HepG2 (cell line): ENCODE measurements around the gene DGAT2. TPM values are rescaled to one million over a fixed set of nuclear protein-coding genes. Genes with fewer than 3 reads are reported as not detected.
A peak's percentile ranks its signal among the peaks of the same experiment; 100 is the strongest.

Source experiments
- CHD2 ChIP-seq: IDR thresholded peaks from 2 replicates; pipeline ENCODE4 v1.6.1; 2011; ENCODE audit warnings: low read depth, low read length, improper control_type of control experiment
- FOXM1 ChIP-seq: sonication (generic); formaldehyde crosslinking; IDR thresholded peaks from 2 replicates; pipeline ENCODE4 v1.5.0; 2020; ENCODE audit warnings: missing genetic modification reagents
- KDM2A ChIP-seq: sonication (generic); formaldehyde crosslinking; IDR thresholded peaks from 2 replicates; pipeline ENCODE4 v1.4.0; 2020; ENCODE audit warnings: low read depth, missing genetic modification reagents, borderline replicate concordance
- MAFK ChIP-seq, 2 experiments: IDR thresholded peaks in 1 of 2; conservative IDR thresholded peaks in 1 of 2; 2 replicates each; pipeline ENCODE4 v1.6.1; 2011; ENCODE audit warnings: improper control_type of control experiment in 2 of 2, low read length in 2 of 2
- NCOA2 ChIP-seq: sonication (generic); formaldehyde crosslinking; IDR thresholded peaks from 2 replicates; pipeline ENCODE4 v1.8.0; 2022; ENCODE audit warnings: inconsistent platforms
- PHB2 ChIP-seq: fragments of 450-650 bp; IDR thresholded peaks from 2 replicates; pipeline ENCODE4 v1.6.1; 2018; ENCODE audit not compliant: partially characterized antibody
- POLR2G ChIP-seq: fragments of 200-400 bp; formaldehyde crosslinking; IDR thresholded peaks from 2 replicates; pipeline ENCODE4 v1.6.1; 2018; ENCODE audit warnings: mild to moderate bottlenecking, low read depth, low read length, moderate library complexity
- SP140L ChIP-seq: sonication (generic); formaldehyde crosslinking; IDR thresholded peaks from 2 replicates; pipeline ENCODE4 v1.4.0; 2020; ENCODE audit warnings: missing genetic modification reagents, borderline replicate concordance
- TBL1XR1 ChIP-seq: fragments of 150-350 bp; IDR thresholded peaks from 2 replicates; pipeline ENCODE4 v1.6.1; 2014; ENCODE audit warnings: borderline replicate concordance, low read length; ENCODE audit not compliant: partially characterized antibody
- TOPORS ChIP-seq: sonication (generic); formaldehyde crosslinking; IDR thresholded peaks from 2 replicates; pipeline ENCODE4 v1.8.0; 2023; ENCODE audit warnings: mild to moderate bottlenecking, missing genetic modification reagents
- ZBTB33 ChIP-seq: sonication (generic); formaldehyde crosslinking; IDR thresholded peaks from 2 replicates; pipeline ENCODE4 v1.4.0; 2020; ENCODE audit warnings: missing genetic modification reagents
- ZBTB40 ChIP-seq, 2 experiments: fragments of 450-650 bp in 1 of 2; sonication (generic) in 1 of 2; formaldehyde crosslinking in 1 of 2; IDR thresholded peaks; 2 replicates each; pipeline versions ENCODE4 v1.6.1 to v1.8.0; 2016 to 2022; ENCODE audit warnings: antibody characterized with exemption in 1 of 2, mild to moderate bottlenecking in 1 of 2, missing genetic modification reagents in 1 of 2
- ZNF496 ChIP-seq: sonication (generic); formaldehyde crosslinking; IDR thresholded peaks from 2 replicates; pipeline ENCODE4 v1.8.1; 2023; ENCODE audit warnings: mild to moderate bottlenecking, moderate library complexity, missing genetic modification reagents; ENCODE audit not compliant: insufficient replicate concordance
- ZNF773 ChIP-seq: sonication (generic); formaldehyde crosslinking; IDR thresholded peaks from 2 replicates; pipeline ENCODE4 v1.4.0; 2020; ENCODE audit warnings: missing genetic modification reagents, borderline replicate concordance
- polyA plus RNA-seq, 8 experiments: library from polyadenylated mRNA; depleted of rRNA in 3 of 8; stranded (reverse) in 7 of 8; unstranded in 1 of 8; fragments of >200 nt; fragmentation: Illumina TruSeq in 4 of 8; extraction: Trizol in 4 of 8; gene quantifications; 2 replicates each; pipeline versions ENCODE4 v1.2.1 to v1.2.3, GENCODE V29; 2011 to 2016; ENCODE audit warnings: low read depth in 4 of 8, missing spikeins in 1 of 8, mixed read lengths in 1 of 8; ENCODE audit not compliant: insufficient read depth in 1 of 8
- total RNA-seq, 5 experiments: library from RNA; depleted of rRNA; stranded (reverse); fragments of >200 nt; fragmentation: Illumina TruSeq; extraction: Trizol; gene quantifications; 2 replicates each; pipeline ENCODE4 v1.2.3, GENCODE V29; 2016; ENCODE audit warnings: low read depth in 1 of 5
- TF ChIP-seq, protein P1 (sequence below): sonication (generic); formaldehyde crosslinking; IDR thresholded peaks from 2 replicates; pipeline ENCODE4 v1.5.0; 2020; ENCODE audit warnings: mild to moderate bottlenecking, missing genetic modification reagents

Gene DGAT2
- total and polyA plus RNA-seq, 2 of the 13 experiments (the other 11 are each of a cell fraction or from before 2014, with no cell fraction given): 39.0 to 65.6 TPM

DNA sequence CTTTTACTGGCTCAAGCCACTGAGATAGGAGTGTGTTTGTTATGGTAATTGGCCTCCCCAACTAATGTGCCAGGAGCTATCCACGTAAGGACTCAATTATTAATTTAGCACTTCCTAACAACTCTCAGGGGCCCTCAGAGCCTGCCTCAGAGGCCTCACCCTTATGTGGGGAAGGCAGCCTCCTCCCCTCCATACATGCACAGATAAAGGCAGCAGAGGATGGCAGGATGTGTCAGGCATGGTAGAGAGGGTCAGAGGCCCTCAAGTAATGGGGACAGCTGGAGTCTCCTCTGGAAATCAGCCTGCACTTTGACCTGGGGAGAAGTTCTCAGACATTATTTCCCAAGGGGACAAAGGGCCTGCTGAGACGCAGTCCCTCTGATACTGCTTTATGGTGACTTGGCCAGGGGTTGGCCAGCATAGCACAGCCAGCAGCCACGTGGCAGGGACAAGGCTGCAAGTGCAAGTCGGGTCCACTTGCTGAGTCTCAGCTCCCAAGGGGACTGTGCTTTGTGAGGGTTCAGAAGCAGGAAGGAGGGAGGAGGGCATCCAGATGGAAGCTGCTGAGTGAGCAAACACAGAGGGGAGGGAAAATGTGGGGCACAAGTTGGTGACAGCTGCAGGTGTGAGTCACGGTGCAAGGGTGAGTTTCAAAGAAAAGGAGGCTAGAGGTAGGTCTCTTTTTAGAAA lies 33.9 kb upstream of the DGAT2 start (continued):
- TF ChIP-seq, protein P1, sequence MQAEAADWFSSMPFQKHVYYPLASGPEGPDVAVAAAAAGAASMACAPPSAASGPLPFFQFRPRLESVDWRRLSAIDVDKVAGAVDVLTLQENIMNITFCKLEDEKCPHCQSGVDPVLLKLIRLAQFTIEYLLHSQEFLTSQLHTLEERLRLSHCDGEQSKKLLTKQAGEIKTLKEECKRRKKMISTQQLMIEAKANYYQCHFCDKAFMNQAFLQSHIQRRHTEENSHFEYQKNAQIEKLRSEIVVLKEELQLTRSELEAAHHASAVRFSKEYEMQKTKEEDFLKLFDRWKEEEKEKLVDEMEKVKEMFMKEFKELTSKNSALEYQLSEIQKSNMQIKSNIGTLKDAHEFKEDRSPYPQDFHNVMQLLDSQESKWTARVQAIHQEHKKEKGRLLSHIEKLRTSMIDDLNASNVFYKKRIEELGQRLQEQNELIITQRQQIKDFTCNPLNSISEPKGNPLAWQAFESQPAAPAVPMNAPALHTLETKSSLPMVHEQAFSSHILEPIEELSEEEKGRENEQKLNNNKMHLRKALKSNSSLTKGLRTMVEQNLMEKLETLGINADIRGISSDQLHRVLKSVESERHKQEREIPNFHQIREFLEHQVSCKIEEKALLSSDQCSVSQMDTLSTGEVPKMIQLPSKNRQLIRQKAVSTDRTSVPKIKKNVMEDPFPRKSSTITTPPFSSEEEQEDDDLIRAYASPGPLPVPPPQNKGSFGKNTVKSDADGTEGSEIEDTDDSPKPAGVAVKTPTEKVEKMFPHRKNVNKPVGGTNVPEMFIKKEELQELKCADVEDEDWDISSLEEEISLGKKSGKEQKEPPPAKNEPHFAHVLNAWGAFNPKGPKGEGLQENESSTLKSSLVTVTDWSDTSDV (CRISPR knock-in tag): 0 out of 2 replicates have a peak, but pooled peaks have one; percentile 64
- TF ChIP-seq FOXM1 (CRISPR knock-in tag) (no peak), TBL1XR1 (no peak), MAFK (conservative IDR thresholded peaks at IDR 0.05 in 1 of 2, IDR thresholded peaks at IDR 0.05 in 1 of 2; ENCODE audit: low read length in 2 of 2) (peak; percentile 78 to 84), ZBTB33 (no peak), ZNF496 (no peak), TOPORS (no peak), PHB2 (no peak), SP140L (CRISPR knock-in tag) (no peak), KDM2A (peak; percentile 21; the same call in 1 of the 2 replicates), ZNF773 (CRISPR knock-in tag) (no peak), POLR2G (peak; percentile 27; the same call in 1 of the 2 replicates), NCOA2 (peak; percentile 23; the same call in 1 of the 2 replicates), ZBTB40 (IDR thresholded peaks at IDR 0.05) (no peak), ZBTB40 (CRISPR knock-in tag; IDR thresholded peaks at IDR 0.05) (0 out of 2 replicates have a peak, but pooled peaks have one; percentile 14), CHD2 (no peak)
